GM20000 (cell line): ENCODE data around the gene ADRA2A.

Experiments used
- DNase-seq: peaks from one replicate; pipeline ENCODE4 v3.0.0; 2012; ENCODE audit warnings: low spot score
- TF ChIP-seq, protein P1 (sequence below): IDR thresholded peaks from 2 replicates; pipeline ENCODE4 v1.5.1; 2012; ENCODE audit warnings: mild to moderate bottlenecking, control low read depth; ENCODE audit errors: extremely low read depth, missing control alignments

ADRA2A gene

DNA sequence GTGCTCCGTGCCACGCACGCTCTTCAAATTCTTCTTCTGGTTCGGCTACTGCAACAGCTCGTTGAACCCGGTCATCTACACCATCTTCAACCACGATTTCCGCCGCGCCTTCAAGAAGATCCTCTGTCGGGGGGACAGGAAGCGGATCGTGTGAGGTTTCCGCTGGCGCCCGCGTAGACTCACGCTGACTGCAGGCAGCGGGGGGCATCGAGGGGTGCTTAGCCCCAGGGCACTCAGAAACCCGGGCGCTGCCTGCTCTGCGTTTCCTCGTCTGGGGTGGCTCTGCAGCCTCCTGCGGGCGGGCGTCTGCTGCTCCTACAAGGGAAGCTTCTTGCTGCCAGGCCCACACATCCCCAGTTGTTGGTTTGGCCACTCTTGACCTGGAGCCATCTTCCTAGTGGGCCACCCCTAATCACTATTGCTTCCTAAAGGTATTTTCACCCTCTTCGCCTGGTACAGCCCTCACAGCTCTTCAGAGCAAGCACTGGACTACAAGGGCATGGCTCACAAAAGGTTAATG, 2.5 kb downstream of the ADRA2A start:
- TF ChIP-seq, protein P1, sequence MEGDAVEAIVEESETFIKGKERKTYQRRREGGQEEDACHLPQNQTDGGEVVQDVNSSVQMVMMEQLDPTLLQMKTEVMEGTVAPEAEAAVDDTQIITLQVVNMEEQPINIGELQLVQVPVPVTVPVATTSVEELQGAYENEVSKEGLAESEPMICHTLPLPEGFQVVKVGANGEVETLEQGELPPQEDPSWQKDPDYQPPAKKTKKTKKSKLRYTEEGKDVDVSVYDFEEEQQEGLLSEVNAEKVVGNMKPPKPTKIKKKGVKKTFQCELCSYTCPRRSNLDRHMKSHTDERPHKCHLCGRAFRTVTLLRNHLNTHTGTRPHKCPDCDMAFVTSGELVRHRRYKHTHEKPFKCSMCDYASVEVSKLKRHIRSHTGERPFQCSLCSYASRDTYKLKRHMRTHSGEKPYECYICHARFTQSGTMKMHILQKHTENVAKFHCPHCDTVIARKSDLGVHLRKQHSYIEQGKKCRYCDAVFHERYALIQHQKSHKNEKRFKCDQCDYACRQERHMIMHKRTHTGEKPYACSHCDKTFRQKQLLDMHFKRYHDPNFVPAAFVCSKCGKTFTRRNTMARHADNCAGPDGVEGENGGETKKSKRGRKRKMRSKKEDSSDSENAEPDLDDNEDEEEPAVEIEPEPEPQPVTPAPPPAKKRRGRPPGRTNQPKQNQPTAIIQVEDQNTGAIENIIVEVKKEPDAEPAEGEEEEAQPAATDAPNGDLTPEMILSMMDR: no peak
- no peak for DNase-seq

DNA sequence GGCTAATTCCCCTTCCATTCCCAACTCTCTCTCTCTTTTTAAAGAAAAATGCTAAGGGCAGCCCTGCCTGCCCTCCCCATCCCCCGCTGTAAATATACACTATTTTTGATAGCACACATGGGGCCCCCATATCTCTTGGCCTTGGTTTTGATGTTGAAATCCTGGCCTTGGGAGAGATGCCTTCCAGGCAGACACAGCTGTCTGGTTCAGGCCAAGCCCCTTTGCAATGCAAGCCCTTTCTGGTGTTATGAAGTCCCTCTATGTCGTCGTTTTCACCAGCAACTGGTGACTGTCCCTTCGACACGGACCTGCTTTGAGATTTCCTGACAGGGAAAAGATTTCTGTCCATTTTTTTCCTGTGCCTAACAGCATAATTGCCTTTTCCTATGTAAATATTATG, 3.0 kb downstream of the ADRA2A start:
- TF ChIP-seq, protein P1: no peak
- DNase-seq: no peak

DNA sequence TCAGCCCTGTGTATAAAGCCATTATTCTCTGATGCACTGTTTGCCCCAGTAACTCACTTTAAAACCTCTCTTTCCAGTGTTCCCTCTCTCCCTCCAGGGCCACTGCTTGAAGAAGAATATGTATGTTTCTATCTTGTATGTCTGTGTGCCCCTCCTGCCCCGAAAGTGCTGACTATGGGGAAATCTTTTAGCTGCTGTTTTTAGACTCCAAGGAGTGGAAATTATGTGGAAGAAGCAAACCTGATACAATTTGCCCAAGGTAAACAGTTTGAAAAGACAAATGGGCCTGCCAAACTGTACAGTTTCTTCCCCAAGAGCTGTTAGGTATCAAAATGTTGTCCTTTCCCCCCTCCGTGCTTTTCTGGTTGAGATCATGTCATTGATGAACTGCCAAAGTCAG, 3.4 kb downstream of the ADRA2A start:
- no peak for DNase-seq

DNA sequence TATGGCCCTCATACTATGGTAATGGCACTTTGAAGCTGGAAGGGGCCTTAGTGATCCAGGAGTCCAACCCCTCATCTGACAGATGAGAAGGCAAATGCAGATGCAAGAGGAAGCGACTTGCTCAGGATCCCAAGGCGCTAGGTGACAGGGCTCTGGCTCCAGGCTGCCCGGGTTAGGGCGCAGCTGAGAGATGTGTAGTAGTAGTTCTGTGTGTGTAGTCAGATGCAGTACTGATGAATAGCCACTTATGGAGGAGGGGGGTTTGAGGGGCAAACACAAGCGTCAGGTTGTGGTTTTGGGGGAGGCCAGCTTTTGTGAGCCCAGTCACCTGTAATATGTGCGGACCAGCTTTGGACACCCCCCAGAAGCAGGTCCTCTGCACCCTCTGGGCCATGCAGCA, 4.8 kb downstream of the ADRA2A start:
- TF ChIP-seq, protein P1: no peak
- no peak for DNase-seq

More for the DNA sequence above, 3.4 kb downstream of the ADRA2A start:
- TF ChIP-seq, protein P1: no peak

DNA sequence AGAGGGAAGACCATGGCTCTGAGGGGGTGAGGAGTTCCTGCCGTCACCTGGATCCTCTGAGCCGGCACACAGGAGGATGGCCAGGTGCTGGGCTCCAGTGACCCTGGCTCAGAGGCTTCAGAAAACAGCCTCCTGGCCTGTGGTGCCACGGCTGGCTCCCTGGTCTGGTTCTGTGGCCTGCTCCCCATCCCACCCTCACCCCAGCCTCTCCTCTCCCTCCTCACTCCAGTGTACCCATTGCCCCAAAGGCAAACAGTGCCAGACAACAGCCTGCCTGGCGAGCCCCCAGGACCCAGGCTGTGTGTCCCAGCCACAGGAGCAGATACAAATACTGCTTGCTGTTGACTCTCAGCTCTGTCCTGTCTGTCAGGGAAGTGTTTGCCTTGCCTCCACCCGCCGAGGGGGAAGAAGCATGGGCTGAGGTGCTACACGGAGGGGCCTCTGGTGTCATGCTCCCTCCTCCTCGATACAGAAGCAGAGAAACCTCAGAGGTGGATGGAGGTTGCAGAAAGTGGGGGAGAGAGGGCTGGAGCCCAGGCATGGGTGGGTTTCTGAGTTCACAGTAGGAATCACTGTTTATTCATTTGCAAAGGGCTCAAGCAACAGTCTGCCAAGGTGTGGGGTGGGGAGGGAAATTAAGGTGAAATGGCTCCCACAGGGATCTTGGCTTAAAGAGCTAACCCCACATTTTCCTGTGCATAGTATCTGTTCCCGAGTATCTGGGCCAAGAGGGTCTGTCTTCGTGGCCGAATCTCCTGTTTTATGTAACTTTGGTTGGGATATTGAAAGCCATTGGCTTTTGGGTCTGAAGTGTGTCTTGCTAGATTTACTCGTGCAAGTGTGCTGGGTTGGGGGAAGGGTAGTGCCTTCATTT, 5.5 kb downstream of the ADRA2A start:
- no peak for DNase-seq
- TF ChIP-seq, protein P1: no peak

DNA sequence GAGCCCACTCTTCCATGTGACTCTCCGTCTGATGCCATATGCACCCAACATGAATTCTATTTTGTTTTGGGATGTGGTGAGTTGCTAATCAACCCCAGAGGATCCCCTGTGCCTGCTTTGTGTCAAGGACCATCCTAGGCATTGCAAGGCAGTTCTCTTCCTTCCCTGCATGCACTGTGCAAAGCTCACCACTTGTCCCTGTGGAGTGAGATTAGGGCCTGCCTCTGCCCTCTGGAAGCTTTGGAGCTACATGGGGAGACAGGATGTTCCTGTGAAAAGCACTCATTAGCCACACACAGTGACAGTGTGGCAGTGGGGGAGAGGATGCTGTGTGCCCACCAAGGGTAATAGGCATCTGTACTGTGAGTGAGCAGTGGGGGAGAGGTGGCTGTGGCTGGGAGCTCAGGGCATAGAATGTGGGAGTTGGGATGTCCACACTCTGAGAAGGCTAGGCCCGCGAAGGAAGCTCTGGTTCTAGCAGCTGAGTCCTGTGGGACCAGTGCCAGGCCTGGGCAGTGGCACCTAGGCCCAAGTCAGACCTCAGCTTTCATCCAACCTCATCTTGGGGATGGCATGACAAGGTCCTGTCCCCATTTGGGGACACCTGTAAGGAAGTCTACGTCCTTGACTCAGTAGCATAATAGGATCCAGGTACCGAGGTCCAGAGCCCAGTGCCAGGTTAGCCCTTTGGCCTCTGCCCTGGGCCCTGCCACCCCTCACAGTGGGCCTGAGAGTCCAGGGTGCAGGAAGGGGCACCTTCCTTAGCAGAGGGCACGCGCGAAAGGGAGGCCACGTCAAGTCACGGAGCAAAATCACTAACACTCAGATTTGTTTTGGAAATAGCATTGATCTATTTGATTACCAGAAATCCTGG, 6.6 kb downstream of the ADRA2A start:
- TF ChIP-seq, protein P1: no peak
- DNase-seq: no peak
